ENCODE measurements around the gene WDR86. TPM values are rescaled to one million over a fixed set of nuclear protein-coding genes. Genes with fewer than 3 reads are reported as not detected.

WDR86 gene
- total and polyA plus RNA-seq, 2 of the 8 experiments (the other 6 are each of a cell fraction or from before 2014, with no cell fraction given) = 12.7 to 15.8 TPM

DNA sequence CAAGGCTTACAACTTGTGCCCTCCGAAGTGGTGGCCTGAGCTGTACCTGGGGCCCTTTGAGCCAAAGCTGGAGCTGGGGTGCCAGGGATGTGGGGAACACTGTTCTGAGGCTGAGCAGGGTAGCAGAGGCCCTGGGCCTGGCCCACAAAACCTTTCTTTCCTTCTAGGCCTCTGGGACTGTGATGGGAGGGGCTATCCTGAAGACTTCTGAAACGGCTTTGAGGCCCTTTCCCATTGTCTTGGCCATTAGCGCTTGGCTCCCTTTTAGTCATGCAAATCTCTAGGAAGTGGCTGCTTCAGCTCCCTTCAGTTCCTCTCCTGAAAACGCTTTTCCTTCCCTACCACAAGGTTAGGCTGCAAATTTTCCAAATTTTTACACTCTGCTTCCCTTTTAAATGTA, 46.9 kb upstream of the WDR86 start:
- no peaks in the 10 kb centered on the region for H4K20me1 ChIP-seq (replicated peaks in 1 of 2; ENCODE audit: control insufficient read depth in 1 of 2, insufficient read depth in 2 of 2, low read length in 2 of 2)
- H3K4me1 ChIP-seq (replicated peaks in 1 of 4; ENCODE audit: control insufficient read depth in 3 of 4, insufficient read depth in 4 of 4, low read length in 3 of 4) = peaks cover 15 to 45% (median 32%) of the 10 kb centered on the region in 4 experiments
- no peak overlapping the region for H3K9ac ChIP-seq (replicated peaks in 1 of 4; ENCODE audit: extremely low read depth in 1 of 4, low read depth in 3 of 4, low read length in 3 of 4)
- H3K79me2 ChIP-seq (ENCODE audit: control insufficient read depth in 1 of 2, insufficient read depth in 2 of 2, low read length in 2 of 2) = no peaks in the 10 kb centered on the region
- H2BK15ac ChIP-seq (ENCODE audit: low read length) = peak overlapping the region; percentile 90; the same call in 1 of the 2 replicates
- no peak overlapping the region for H3K14ac ChIP-seq (ENCODE audit: insufficient read length)
- H3K23me2 ChIP-seq (ENCODE audit: low read depth, low read length) = no peaks in the 10 kb centered on the region
- peak overlapping the region; percentile 27 to 42 for H3K4me2 ChIP-seq (ENCODE audit: insufficient read depth in 1 of 2, low read depth in 2 of 2, low read length in 2 of 2)
- no peak overlapping the region; the same call in 1 of the 2 replicates for H3K27ac ChIP-seq (ENCODE audit: low read depth, low read length)
- H3K27me3 ChIP-seq (replicated peaks in 1 of 4; ENCODE audit: control insufficient read depth in 3 of 4, extremely low read depth in 1 of 4, insufficient read depth in 3 of 4, low read length in 3 of 4) = no peaks in the 10 kb centered on the region; a peak in 1 of 7 replicates
- FAIRE-seq (peak; percentile 62), DNase-seq (ENCODE audit: low read depth in 1 of 2, low spot score in 2 of 2) (no peak)
- H4K5ac ChIP-seq (ENCODE audit: insufficient read length, low read depth, low read length) = no peak overlapping the region
- H3K9me3 ChIP-seq (ENCODE audit: insufficient read depth in 2 of 2, low read depth in 1 of 2, low read length in 1 of 2) = peaks cover 3 to 11% of the 10 kb centered on the region in 2 experiments
- peak overlapping the region; percentile 69; the same call in 1 of the 2 replicates for H2AK5ac ChIP-seq (ENCODE audit: low read depth, low read length)
- no peak overlapping the region for H3K56ac ChIP-seq (replicated peaks; ENCODE audit: insufficient read length, low read depth, low read length)
- H3K36me3 ChIP-seq (ENCODE audit: control insufficient read depth in 2 of 4, insufficient read depth in 4 of 4, low read length in 3 of 4) = no peaks in the 10 kb centered on the region
- 27% methylated on average over 4 of the region's 4 CpGs; no CpG with 5 or more reads in 1 of the 2 experiments for WGBS, 2 experiments (ENCODE audit: extremely low coverage in 1 of 2, insufficient coverage in 1 of 2, insufficient read length in 1 of 2, insufficient replicate concordance in 2 of 2, low coverage in 1 of 2, low lambda C conversion rate in 2 of 2, missing lambda C conversion rate in 1 of 2)
- no peaks in the 10 kb centered on the region for H3K79me1 ChIP-seq (ENCODE audit: low read depth, low read length)
- H2BK120ac ChIP-seq (replicated peaks; ENCODE audit: low read depth, low read length) = peak overlapping the region; percentile 4
- peak overlapping the region; percentile 88; the same call in 1 of the 2 replicates for H2BK20ac ChIP-seq (ENCODE audit: low read length)
- TF ChIP-seq EP300 (IDR thresholded peaks at IDR 0.05; ENCODE audit: borderline replicate concordance in 1 of 2, low read depth in 2 of 2, low read length in 2 of 2) (0 out of 3 replicates have a peak, but pooled peaks of 1 of the 2 experiments have one; percentile 13), TAF1 (IDR thresholded peaks at IDR 0.05; ENCODE audit: low read depth, low read length) (0 out of 2 replicates have a peak, but pooled peaks have one; percentile 9), JUND (IDR thresholded peaks at IDR 0.05; ENCODE audit: low read length) (no peak), NANOG (IDR thresholded peaks at IDR 0.05; ENCODE audit: insufficient read depth, low read depth, low read length, poor library complexity, severe bottlenecking) (peak; percentile 89), RAD21 (IDR thresholded peaks at IDR 0.05 in 1 of 2, conservative IDR thresholded peaks at IDR 0.05 in 1 of 2; ENCODE audit: low read depth in 2 of 2, low read length in 2 of 2) (0 out of 4 replicates have a peak, but pooled peaks of 1 of the 2 experiments have one; percentile 1), POU5F1 (IDR thresholded peaks at IDR 0.05; ENCODE audit: low read depth, low read length) (peak; percentile 65), CTBP2 (IDR thresholded peaks at IDR 0.05; ENCODE audit: borderline replicate concordance, insufficient read depth, insufficient read length, low read length) (no peak), EZH2 (IDR thresholded peaks at IDR 0.05; ENCODE audit: low read depth, low read length, severe bottlenecking) (no peak), SP1 (IDR thresholded peaks at IDR 0.05; ENCODE audit: low read depth, low read length) (peak; percentile 54; the same call in 1 of the 2 replicates)
- H2AFZ ChIP-seq (ENCODE audit: low read length) = no peak overlapping the region
- peak overlapping the region; percentile 95; the same call in 1 of the 2 replicates for H2BK5ac ChIP-seq (ENCODE audit: low read depth, low read length)
- no peak overlapping the region for H4K8ac ChIP-seq (ENCODE audit: extremely low read depth, insufficient read depth, low read length)
- peak overlapping the region; percentile 88 for H4K91ac ChIP-seq (replicated peaks; ENCODE audit: insufficient read length, low read length)
- ChIA-PET CTCF (ENCODE audit: partially characterized antibody) (interaction anchor here (0.9 to 13.7 kb wide), 7 partner anchors 8 to 303 kb away, joined by 3 to 185 read pairs (median 3); partner anchors contain the start of gene CRYGN), POLR2A (ENCODE audit: partially characterized antibody) (interaction anchor here (0.7 to 1.7 kb wide), 4 partner anchors 9 to 81 kb away, joined by 3 to 8 read pairs (median 6); no protein-coding TSS in a partner anchor)
- H3K4ac ChIP-seq (replicated peaks; ENCODE audit: insufficient read length, low read depth, low read length) = no peak overlapping the region
- H3K18ac ChIP-seq (ENCODE audit: extremely low read depth, low read length) = peak overlapping the region; percentile 96
- no peak overlapping the region for H3K23ac ChIP-seq (ENCODE audit: insufficient read length)
- H3K4me3 ChIP-seq (ENCODE audit: extremely low read depth in 1 of 4, insufficient read depth in 2 of 4, low read depth in 3 of 4, low read length in 4 of 4) = peak overlapping the region in 1 of 4 experiments; percentile 31; a peak in 1 of 8 replicates
- H2BK12ac ChIP-seq (ENCODE audit: low read depth, low read length) = peak overlapping the region; percentile 86
